Activated CD4-positive, alpha-beta T cell treated with anti-CD3 and anti-CD28 coated beads, Interleukin-2, amount 10 ng/mL, durations not matched to agents 7 days and 5 days (primary cell): ENCODE measurements around the gene EIF2B5. TPM values are rescaled to one million over a fixed set of nuclear protein-coding genes. Genes with fewer than 3 reads are reported as not detected.
"Not testable (repeated sequence)": the region's sequence is repeated elsewhere in the genome, so short reads cannot be mapped to it uniquely, and the experiment has no call there.

Experiments used
- CTCF ChIA-PET: fragments of 350-600 bp; sonication (Branson Sonifier 250); formaldehyde crosslinking; loops from one replicate; lab custom pipeline; 2021; ENCODE audit warnings: antibody characterized with exemption; lab: Charles Lee
- POLR2A ChIA-PET: fragments of 350-600 bp; sonication (Branson Sonifier 250); formaldehyde crosslinking; loops from one replicate; lab custom pipeline; 2021; ENCODE audit warnings: antibody characterized with exemption; lab: Charles Lee
- DNase-seq: peaks from one replicate; pipeline ENCODE4 v3.0.0-alpha.2; 2020
- H3K27ac Mint-ChIP-seq: one replicate; pipeline ENCODE4 v1.8.0; 2021; ENCODE audit warnings: mild to moderate bottlenecking, moderate library complexity, mixed read lengths
- H3K27me3 Mint-ChIP-seq: one replicate; pipeline ENCODE4 v1.8.0; 2021; ENCODE audit warnings: mixed read lengths
- H3K36me3 Mint-ChIP-seq: one replicate; pipeline ENCODE4 v1.8.0; 2021; ENCODE audit warnings: low read depth, mixed read lengths
- H3K4me1 Mint-ChIP-seq: one replicate; pipeline ENCODE4 v1.8.0; 2021; ENCODE audit warnings: mixed read lengths
- H3K4me3 Mint-ChIP-seq: one replicate; pipeline ENCODE4 v1.8.0; 2021; ENCODE audit warnings: mild to moderate bottlenecking, moderate library complexity, mixed read lengths
- H3K9me3 Mint-ChIP-seq: one replicate; pipeline ENCODE4 v1.8.0; 2021; ENCODE audit warnings: mixed read lengths
- total RNA-seq, 2 experiments: library from RNA; stranded (reverse); gene quantifications; one replicate each; pipeline ENCODE4 v1.2.3, GENCODE V29; 2021

Gene EIF2B5
- total RNA-seq = 10 to 100 TPM; 53.0 to 60.0 TPM

DNA sequence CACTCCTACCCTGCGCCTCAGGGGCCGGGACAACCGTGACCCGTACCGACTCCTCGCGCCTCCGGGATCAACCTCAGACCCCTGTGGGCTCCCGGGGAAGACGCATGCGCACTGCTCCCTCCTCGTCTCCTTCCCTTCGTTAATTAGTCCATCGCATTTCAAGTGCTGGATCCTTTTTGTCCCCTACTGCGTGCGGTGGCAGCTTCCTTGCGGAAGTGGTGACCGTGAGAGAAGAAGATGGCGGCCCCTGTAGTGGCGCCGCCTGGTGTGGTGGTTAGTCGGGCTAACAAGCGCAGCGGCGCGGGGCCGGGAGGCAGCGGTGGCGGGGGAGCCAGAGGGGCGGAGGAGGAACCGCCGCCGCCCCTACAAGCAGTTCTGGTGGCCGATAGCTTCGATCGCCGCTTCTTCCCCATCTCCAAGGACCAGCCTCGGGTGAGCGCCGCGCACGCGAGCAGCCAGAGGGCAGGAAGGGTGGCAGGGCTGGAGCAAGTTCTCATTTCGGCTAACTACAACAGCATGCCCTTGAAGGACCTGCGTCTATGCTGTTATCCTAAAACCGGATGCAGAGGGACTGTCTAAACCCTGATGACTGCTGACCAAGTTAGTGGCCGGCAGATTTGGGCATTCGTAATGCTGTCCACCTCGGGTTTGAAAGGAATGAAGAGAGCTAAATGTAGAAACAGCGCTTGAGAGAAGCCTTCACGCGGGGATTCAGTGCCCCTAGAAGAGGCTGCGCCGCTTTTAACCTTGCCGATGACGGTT lies at the start of gene EIF2B5:
TSS of gene EIF2B5 (plus strand) at position 210 of the 762 bp plus-strand sequence. CDS start at position 238, 28 bp downstream.
- CTCF ChIA-PET = interaction anchor here (0.5 to 0.9 kb wide), 5 partner anchors 16 to 1214 kb away, joined by 3 to 4 read pairs (median 3); partner anchors contain the start of gene ABCC5
- DNase-seq = peak; percentile 91
- Mint-ChIP-seq H3K27me3 (no peaks in the 10 kb centered on the region), H3K36me3 (peaks cover 13% of the 10 kb centered on the region), H3K9me3 (no peaks in the 10 kb centered on the region), H3K4me3 (peak within 1 kb of the TSS; percentile 98), H3K27ac (peak within 1 kb of the TSS; percentile 96), H3K4me1 (peaks cover 34% of the 10 kb centered on the region)
- POLR2A ChIA-PET = interaction anchor here (0.6 kb wide), 1 partner anchor 49 kb away, joined by 5 read pairs; no protein-coding TSS in a partner anchor

DNA sequence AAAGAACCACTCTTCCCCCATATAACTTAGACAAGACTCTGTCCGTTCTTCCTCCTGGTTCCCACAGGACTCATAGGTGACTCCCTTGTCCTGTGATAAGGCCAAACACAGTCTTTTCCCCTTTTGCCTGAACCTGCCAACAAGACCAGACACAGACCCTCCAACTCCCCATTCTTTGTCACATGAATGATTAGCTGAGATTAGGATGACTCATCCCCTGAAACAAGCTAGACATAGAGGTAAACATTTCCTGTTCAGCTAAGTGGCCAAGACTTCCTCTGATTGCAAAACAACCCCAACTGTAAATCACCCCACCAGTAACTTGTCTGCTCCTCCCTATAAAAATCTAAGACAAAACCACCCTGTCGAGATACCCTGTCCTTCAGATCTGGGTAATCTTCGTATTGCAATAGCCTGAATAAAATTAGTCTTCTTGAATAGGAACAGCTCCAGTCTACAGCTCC lies 49.7 kb upstream of the EIF2B5 start:
- POLR2A ChIA-PET = no interaction called here
- peak overlapping the region; percentile 21 for H3K27ac Mint-ChIP-seq
- H3K4me3 Mint-ChIP-seq = no peak overlapping the region
- peaks cover 12% of the 10 kb centered on the region for H3K36me3 Mint-ChIP-seq
- peaks cover 16% of the 10 kb centered on the region for H3K4me1 Mint-ChIP-seq
- CTCF ChIA-PET = interaction anchor here (0.6 kb wide), 1 partner anchor 11 kb away, joined by 4 read pairs; the partner anchor contains the start of gene HTR3E
- H3K27me3 Mint-ChIP-seq = no peaks in the 10 kb centered on the region
- DNase-seq = no peak
- H3K9me3 Mint-ChIP-seq = peaks cover 18% of the 10 kb centered on the region

DNA sequence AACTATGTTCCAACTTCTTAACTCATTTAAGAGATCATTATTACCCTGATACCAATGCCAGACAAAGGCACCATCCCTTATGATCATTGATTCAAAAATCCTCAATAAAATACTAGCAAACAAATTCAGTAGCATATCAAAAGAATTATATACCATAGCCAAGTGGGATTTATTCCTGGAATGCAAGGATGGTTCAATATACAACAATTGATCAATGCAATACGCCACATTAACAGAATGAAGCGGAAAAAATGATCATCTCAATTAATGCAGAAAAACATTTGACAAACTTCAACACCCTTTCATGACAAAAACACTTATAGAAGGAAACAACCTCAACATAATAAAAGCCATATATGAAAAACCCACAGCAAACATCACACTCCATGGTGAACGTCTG lies 43.0 kb upstream of the EIF2B5 start:
- peaks cover 9% of the 10 kb centered on the region for H3K27me3 Mint-ChIP-seq
- H3K27ac Mint-ChIP-seq = no peak overlapping the region
- H3K4me1 Mint-ChIP-seq = no peaks in the 10 kb centered on the region
- CTCF ChIA-PET = no interaction called here
- no peak overlapping the region for H3K4me3 Mint-ChIP-seq
- no peak for DNase-seq
- H3K9me3 Mint-ChIP-seq = peaks cover 19% of the 10 kb centered on the region
- peaks cover 2% of the 10 kb centered on the region for H3K36me3 Mint-ChIP-seq
- POLR2A ChIA-PET = no interaction called here

GRCh38 chr3:184096811-184097383 lies 38.3 kb upstream of the EIF2B5 start, which contains the start of gene HTR3E:
Gene HTR3E (plus strand): TSS chr3:184097064. CDS start chr3:184097530, 466 bp downstream.
- no peak within 1 kb of the TSS for H3K27ac Mint-ChIP-seq
- peaks cover 2% of the 10 kb centered on the region for H3K36me3 Mint-ChIP-seq
- no peak for DNase-seq
- H3K27me3 Mint-ChIP-seq = peaks cover 11% of the 10 kb centered on the region
- ChIA-PET POLR2A (no interaction called here), CTCF (interaction anchor here (0.6 kb wide), 1 partner anchor 12 kb away, joined by 4 read pairs; no protein-coding TSS in a partner anchor)
- no peaks in the 10 kb centered on the region for H3K4me1 Mint-ChIP-seq
- H3K4me3 Mint-ChIP-seq = no peak within 1 kb of the TSS
- peaks cover 11% of the 10 kb centered on the region for H3K9me3 Mint-ChIP-seq

DNA sequence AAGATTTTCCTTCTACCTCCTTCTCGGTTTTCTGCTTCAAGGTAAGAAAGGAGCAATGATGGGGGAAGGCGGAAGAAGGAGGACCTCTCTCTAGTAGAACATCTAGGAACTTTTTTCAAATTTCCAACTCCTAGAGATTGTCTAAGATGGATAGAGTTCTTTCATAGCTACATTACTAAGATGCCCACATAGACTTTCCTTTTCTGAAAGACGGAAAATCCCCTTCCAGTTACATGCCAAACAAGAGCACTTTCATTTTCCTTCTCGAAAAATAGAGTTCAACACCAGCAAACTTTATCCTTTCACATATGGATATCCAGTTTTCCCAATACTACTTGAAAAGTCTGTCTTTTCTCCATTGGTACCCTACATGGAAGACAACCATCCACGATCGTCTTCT lies 37.6 kb upstream of the EIF2B5 start:
- ChIA-PET POLR2A (no interaction called here), CTCF (no interaction called here)
- Mint-ChIP-seq H3K4me1 (no peaks in the 10 kb centered on the region), H3K27me3 (peaks cover 11% of the 10 kb centered on the region), H3K36me3 (peaks cover 2% of the 10 kb centered on the region), H3K27ac (no peak overlapping the region), H3K9me3 (peaks cover 4% of the 10 kb centered on the region), H3K4me3 (no peak overlapping the region)
- DNase-seq = no peak

DNA sequence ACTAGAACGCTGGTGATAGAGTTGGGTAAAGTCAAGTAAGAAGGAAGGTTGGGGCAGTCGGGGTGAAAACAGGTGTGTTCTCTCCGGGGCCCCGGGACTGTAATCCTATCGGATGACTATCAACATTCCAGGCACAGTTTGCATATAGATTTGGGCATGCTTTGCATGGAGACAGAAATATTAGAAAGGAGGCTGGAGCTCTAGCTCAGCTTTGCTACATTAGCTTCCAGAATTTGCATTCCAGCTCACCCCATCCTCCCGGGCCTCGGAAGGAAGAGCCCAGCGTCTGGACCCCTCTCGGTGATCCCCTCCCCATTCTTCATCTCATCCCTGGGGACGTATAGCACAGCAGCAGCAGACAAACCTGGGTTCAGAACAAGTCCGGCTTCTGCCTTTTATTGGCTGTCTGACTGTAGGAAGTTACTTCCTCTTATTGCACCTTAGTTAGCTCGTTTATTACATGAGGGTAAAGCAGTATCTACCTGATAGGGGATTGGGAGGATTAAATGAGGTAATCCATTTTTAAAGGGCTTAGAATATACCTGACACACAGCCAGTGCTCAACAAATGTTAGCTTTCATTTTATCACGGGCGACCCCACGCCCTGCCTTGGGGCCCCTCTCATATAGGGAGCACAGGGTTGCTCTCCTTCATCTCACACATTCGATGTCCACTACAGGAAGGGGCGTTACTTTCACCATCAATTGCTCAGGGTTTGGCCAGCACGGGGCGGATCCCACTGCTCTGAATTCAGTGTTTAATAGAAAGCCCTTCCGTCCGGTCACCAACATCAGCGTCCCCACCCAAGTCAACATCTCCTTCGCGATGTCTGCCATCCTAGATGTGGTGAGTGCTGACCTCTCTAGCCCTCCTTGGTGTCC lies 35.1 kb upstream of the EIF2B5 start:
- POLR2A ChIA-PET = no interaction called here
- peaks cover 8% of the 10 kb centered on the region for H3K27me3 Mint-ChIP-seq
- H3K36me3 Mint-ChIP-seq = no peaks in the 10 kb centered on the region
- no peak overlapping the region for H3K4me3 Mint-ChIP-seq
- H3K27ac Mint-ChIP-seq = no peak overlapping the region
- CTCF ChIA-PET = interaction anchor here (0.6 kb wide), 1 partner anchor 60 kb away, joined by 3 read pairs; no protein-coding TSS in a partner anchor
- DNase-seq = no peak
- no peaks in the 10 kb centered on the region for H3K9me3 Mint-ChIP-seq
- no peaks in the 10 kb centered on the region for H3K4me1 Mint-ChIP-seq

DNA sequence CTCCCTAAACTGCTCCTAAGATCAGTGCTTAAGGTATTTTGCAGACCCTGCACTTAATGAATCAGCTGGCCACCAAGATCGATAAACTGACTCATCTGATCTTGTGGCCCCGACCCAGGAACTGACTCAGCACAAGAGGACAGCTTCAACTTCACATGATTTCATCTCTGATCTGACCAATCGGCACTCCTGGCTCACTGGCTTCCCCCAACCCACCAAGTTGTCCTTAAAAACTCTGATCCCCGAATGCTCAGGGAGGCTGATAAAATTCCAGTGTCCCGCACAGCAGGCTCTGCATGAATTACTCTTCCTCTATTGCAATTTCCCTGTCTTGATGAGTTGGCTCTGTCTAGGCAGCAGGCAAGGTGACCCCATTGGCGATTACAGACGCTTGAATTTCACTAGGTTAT lies 24.8 kb upstream of the EIF2B5 start:
- H3K27me3 Mint-ChIP-seq = no peaks in the 10 kb centered on the region
- no peak for DNase-seq
- H3K36me3 Mint-ChIP-seq = no peaks in the 10 kb centered on the region
- H3K27ac Mint-ChIP-seq = no peak overlapping the region
- no peaks in the 10 kb centered on the region for H3K9me3 Mint-ChIP-seq
- ChIA-PET CTCF (no interaction called here), POLR2A (no interaction called here)
- H3K4me3 Mint-ChIP-seq = no peak overlapping the region
- H3K4me1 Mint-ChIP-seq = no peaks in the 10 kb centered on the region

DNA sequence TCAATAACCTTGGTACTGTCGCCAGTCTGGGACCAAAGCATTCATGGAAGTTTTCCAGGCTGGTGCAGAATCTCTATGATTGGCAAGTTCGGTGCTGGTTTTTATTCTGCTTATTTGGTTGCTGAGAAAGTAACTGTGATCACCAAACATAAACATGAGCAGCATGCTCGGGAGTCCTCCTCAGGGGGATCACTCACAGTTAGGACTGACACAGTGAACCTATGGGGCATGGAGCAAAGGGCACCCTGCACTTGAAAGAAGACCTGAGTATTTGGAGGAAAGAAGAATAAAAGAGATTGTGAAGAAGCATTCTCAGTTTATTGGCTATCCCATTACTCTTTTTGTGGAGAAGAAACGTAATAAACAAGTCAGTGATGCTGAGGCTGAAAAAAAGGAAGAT lies 19.1 kb upstream of the EIF2B5 start:
- ChIA-PET CTCF (interaction anchor here (0.6 to 1.8 kb wide), 4 partner anchors 11 to 178 kb away, joined by 3 to 4 read pairs (median 3); no protein-coding TSS in a partner anchor), POLR2A (no interaction called here)
- Mint-ChIP-seq H3K4me1 (no peaks in the 10 kb centered on the region), H3K36me3 (no peaks in the 10 kb centered on the region), H3K4me3 (no peak overlapping the region), H3K27ac (no peak overlapping the region), H3K27me3 (peaks cover 4% of the 10 kb centered on the region), H3K9me3 (no peaks in the 10 kb centered on the region)
- DNase-seq = no peak

- no peaks in the 10 kb centered on the region for H3K9me3 Mint-ChIP-seq
Observed at GRCh38 chr3:184117636-184118035, 17.5 kb upstream of the EIF2B5 start.

GRCh38 chr3:184121031-184121430 lies 14.1 kb upstream of the EIF2B5 start:
- H3K27ac Mint-ChIP-seq, H3K4me3 Mint-ChIP-seq, POLR2A ChIA-PET, H3K36me3 Mint-ChIP-seq, DNase-seq, H3K27me3 Mint-ChIP-seq, H3K4me1 Mint-ChIP-seq, H3K9me3 Mint-ChIP-seq: not testable (repeated sequence)
- CTCF ChIA-PET = interaction anchor here (0.9 to 1.5 kb wide), 2 partner anchors 12 to 38 kb away, joined by 3 read pairs; no protein-coding TSS in a partner anchor

More at GRCh38 chr3:184117636-184118035, 17.5 kb upstream of the EIF2B5 start:
- no peak for DNase-seq
- ChIA-PET CTCF (interaction anchor here (0.7 to 1.8 kb wide), 2 partner anchors 10 to 88 kb away, joined by 3 to 4 read pairs; no protein-coding TSS in a partner anchor), POLR2A (no interaction called here)
- Mint-ChIP-seq H3K4me1 (no peaks in the 10 kb centered on the region), H3K4me3 (no peak overlapping the region), H3K27me3 (peaks cover 4% of the 10 kb centered on the region), H3K27ac (no peak overlapping the region), H3K36me3 (no peaks in the 10 kb centered on the region)

GRCh38 chr3:184126006-184126405 lies 9.2 kb upstream of the EIF2B5 start:
- Mint-ChIP-seq H3K36me3 (no peaks in the 10 kb centered on the region), H3K9me3 (no peaks in the 10 kb centered on the region), H3K4me3 (no peak overlapping the region), H3K27me3 (no peaks in the 10 kb centered on the region), H3K27ac (no peak overlapping the region), H3K4me1 (no peaks in the 10 kb centered on the region)
- DNase-seq = no peak
- CTCF ChIA-PET = interaction anchor here (0.7 kb wide), 1 partner anchor 43 kb away, joined by 4 read pairs; no protein-coding TSS in a partner anchor
- POLR2A ChIA-PET = no interaction called here

GRCh38 chr3:184129012-184129411 lies 6.1 kb upstream of the EIF2B5 start:
- H3K27me3 Mint-ChIP-seq = no peaks in the 10 kb centered on the region
- POLR2A ChIA-PET = no interaction called here
- no peaks in the 10 kb centered on the region for H3K36me3 Mint-ChIP-seq
- H3K4me3 Mint-ChIP-seq = no peak overlapping the region
- no peaks in the 10 kb centered on the region for H3K9me3 Mint-ChIP-seq
- H3K4me1 Mint-ChIP-seq = peaks cover 7% of the 10 kb centered on the region
- peak; percentile 12 for DNase-seq
- CTCF ChIA-PET = interaction anchor here (1.0 kb wide), 2 partner anchors 13 to 52 kb away, joined by 3 read pairs; no protein-coding TSS in a partner anchor
- no peak overlapping the region for H3K27ac Mint-ChIP-seq
